Ascending aorta (tissue), 2 donors: ENCODE data around the gene PTPRN2. TPM values are rescaled to one million over a fixed set of nuclear protein-coding genes. Genes with fewer than 3 reads are reported as not detected.

Experiments
- DNase-seq, 2 donors: peaks; one replicate each; pipeline ENCODE4 v3.0.0-alpha.2; 2019; ENCODE audit warnings: low spot score in 2 of 2
- H3K27ac ChIP-seq, 2 donors: fragments of 200-600 bp; sonication (generic); one replicate each; pipeline ENCODE4 v1.5.1; 2016 to 2017; ENCODE audit warnings: mild to moderate bottlenecking in 1 of 2
- H3K27me3 ChIP-seq: fragments of 200-600 bp; sonication (generic); one replicate; pipeline ENCODE4 v1.5.1; 2017
- H3K36me3 ChIP-seq, 2 donors: fragments of 200-600 bp; sonication (generic); one replicate each; pipeline ENCODE4 v1.5.1; 2016
- H3K4me1 ChIP-seq, 2 donors: fragments of 200-600 bp; sonication (generic); one replicate each; pipeline ENCODE4 v1.5.1; 2016 to 2017; ENCODE audit warnings: mild to moderate bottlenecking in 1 of 2
- H3K4me3 ChIP-seq, 2 donors: fragments of 200-600 bp; sonication (generic); one replicate each; pipeline ENCODE4 v1.5.1; 2016 to 2017; ENCODE audit warnings: mild to moderate bottlenecking in 1 of 2
- H3K9me3 ChIP-seq, 2 donors: fragments of 200-600 bp; sonication (generic); one replicate each; pipeline ENCODE4 v1.5.1; 2016
- intact Hi-C: fragments of 100-400 bp; cut with DNase I; formaldehyde crosslinking; loops from one replicate; pipeline ENCODE4 v1.15.1; 2023
- total RNA-seq: library from RNA; depleted of rRNA; stranded (reverse); fragments of >200 nt; gene quantifications from one replicate; pipeline ENCODE4 v1.1.0, GENCODE V29; 2016
- TF ChIP-seq, protein P1 (sequence below), 3 experiments: fragments of 200-600 bp in 2 of 3; fragments of 450-650 bp in 1 of 3; sonication (generic) in 2 of 3; IDR thresholded peaks; one replicate each; pipeline ENCODE4 v1.5.1; 2016 to 2019; ENCODE audit warnings: antibody characterized with exemption in 3 of 3, mild to moderate bottlenecking in 1 of 3, moderate library complexity in 1 of 3

PTPRN2 gene
- total RNA-seq, 1 donor from 2014 or later: 7.3 TPM

- no peak overlapping the region for H3K27ac ChIP-seq
- intact Hi-C loops: no loop called here
These were observed 148.6 kb downstream of the PTPRN2 start for GRCh38 chr7:158439035-158439434.

DNA sequence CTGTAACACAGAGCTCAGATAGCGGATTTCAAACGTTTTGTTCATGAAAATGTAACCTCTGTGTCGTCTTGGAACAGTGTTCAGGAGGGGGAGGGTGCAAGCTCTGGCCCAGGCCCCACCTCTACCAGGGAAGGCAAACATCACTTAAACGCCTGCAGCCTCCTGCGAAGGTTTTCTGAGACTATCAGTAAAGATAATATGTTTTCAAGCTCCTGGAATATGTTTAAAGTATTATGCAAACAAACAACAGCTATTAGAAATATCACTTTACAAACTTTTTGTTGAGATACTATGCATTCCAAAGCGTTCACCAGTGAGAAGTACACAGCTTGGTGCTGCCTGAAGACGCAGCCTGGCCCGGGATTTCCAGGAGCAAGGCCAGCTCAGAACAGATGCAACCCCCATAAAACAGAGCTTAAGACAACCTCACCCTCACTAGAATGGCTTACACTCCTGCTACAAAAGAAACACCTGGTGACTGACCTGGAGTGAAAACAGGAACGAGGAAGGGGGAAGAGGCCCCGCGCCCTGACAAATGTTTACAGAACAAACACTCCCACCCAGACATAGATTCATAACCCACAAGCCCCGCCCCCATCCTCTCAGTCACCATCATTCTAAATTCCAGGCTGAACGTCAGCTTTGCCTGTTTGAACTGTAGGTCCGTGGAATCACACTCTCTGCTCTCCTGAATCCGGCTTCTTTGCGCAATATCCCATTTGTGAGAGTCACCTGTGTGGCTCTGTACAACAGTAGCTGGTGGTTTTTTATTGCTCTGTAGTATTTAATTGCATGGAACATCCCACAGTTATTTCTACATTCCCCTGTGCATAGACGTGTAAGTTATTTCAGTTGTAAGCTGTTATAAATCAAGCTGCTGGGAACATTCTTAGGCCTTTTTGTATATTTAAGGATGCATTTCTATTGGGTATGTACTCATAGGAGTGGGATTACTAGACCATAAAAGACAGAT lies 155.0 kb downstream of the PTPRN2 start:
- no peak for DNase-seq
- Histone ChIP-seq H3K4me1 (peaks cover 0 to 5% of the 10 kb centered on the region in 2 donors), H3K27me3 (no peaks in the 10 kb centered on the region), H3K4me3 (peak overlapping the region; percentile 11 to 21), H3K27ac (peak overlapping the region in 1 of 2 donors; percentile 33), H3K9me3 (no peaks in the 10 kb centered on the region), H3K36me3 (no peaks in the 10 kb centered on the region)
- intact Hi-C loops: no loop called here
- TF ChIP-seq, protein P1, sequence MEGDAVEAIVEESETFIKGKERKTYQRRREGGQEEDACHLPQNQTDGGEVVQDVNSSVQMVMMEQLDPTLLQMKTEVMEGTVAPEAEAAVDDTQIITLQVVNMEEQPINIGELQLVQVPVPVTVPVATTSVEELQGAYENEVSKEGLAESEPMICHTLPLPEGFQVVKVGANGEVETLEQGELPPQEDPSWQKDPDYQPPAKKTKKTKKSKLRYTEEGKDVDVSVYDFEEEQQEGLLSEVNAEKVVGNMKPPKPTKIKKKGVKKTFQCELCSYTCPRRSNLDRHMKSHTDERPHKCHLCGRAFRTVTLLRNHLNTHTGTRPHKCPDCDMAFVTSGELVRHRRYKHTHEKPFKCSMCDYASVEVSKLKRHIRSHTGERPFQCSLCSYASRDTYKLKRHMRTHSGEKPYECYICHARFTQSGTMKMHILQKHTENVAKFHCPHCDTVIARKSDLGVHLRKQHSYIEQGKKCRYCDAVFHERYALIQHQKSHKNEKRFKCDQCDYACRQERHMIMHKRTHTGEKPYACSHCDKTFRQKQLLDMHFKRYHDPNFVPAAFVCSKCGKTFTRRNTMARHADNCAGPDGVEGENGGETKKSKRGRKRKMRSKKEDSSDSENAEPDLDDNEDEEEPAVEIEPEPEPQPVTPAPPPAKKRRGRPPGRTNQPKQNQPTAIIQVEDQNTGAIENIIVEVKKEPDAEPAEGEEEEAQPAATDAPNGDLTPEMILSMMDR (IDR thresholded peaks at IDR 0.05): no peak

More at GRCh38 chr7:158439035-158439434, 148.6 kb downstream of the PTPRN2 start:
- Histone ChIP-seq H3K27me3 (no peaks in the 10 kb centered on the region), H3K36me3 (no peaks in the 10 kb centered on the region), H3K4me3 (no peak overlapping the region), H3K9me3 (no peaks in the 10 kb centered on the region), H3K4me1 (no peaks in the 10 kb centered on the region)
- TF ChIP-seq, protein P1 (IDR thresholded peaks at IDR 0.05): no peak
- DNase-seq: no peak

DNA sequence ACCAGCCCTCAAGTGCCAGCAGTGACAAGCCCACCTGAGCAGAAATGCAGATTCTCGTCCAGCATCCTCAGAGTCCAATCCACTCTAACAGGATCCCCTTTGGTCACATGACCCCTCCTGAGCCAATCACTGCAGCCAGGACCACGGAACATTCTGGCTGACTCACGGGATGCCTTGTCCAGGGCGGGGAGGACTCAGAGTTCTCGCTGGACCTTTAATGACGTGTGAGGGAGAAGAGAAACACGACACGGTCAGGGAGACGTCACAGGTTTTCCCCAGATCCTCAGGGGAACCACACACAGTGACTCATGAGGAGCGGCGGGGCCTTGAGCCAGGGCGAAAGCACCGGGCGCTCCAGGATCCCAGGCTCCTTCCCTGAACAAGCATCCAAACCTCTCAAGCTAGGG lies 155.7 kb downstream of the PTPRN2 start:
- peak overlapping the region; percentile 11 to 21 for H3K4me3 ChIP-seq
- TF ChIP-seq, protein P1 (IDR thresholded peaks at IDR 0.05): no peak
- DNase-seq: peak; percentile 66 to 84
- peaks cover 0 to 5% of the 10 kb centered on the region in 2 donors for H3K4me1 ChIP-seq
- intact Hi-C loops: no loop called here
- no peaks in the 10 kb centered on the region for H3K36me3 ChIP-seq
- no peaks in the 10 kb centered on the region for H3K27me3 ChIP-seq
- H3K9me3 ChIP-seq: no peaks in the 10 kb centered on the region
- peak overlapping the region in 1 of 2 donors; percentile 30 for H3K27ac ChIP-seq

DNA sequence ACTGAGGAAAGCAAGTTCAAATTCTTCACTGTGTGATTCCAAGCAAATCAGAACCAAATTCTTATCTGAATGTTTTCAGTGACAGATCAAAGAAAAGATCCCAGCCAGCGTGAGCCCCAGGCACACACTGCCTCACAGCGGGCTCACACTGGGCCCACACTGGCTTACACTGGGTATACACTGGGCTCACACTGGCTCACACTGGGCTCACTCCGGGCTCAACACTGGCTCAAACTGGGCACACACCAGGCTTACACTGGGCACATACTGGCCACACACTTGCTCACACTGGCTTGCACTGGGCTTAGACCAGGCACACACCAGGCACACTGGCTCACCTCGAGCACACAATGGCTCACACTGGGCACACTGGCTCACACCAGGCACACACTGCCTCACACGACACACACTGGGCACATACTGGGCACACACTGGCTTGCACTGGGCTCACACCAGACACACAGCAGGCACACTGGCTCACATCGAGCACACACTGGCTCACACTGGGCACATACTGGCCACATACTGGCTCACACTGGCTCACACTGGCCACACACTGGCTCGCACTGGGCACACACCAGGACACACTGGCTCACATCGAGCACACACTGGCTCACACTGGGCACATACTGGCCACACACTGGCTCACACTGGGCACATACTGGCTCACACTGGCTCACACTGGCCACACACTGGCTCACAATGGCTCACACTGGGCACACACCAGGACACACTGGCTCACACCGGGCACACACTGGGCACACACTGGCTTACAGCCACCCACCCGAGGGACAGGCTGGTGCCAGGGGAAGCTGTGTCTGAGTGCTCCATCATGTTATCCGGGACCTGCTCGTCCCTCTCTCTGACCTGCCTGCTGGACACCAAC lies 156.3 kb downstream of the PTPRN2 start:
- intact Hi-C loops: no loop called here
- TF ChIP-seq, protein P1 (IDR thresholded peaks at IDR 0.05): no peak

DNA sequence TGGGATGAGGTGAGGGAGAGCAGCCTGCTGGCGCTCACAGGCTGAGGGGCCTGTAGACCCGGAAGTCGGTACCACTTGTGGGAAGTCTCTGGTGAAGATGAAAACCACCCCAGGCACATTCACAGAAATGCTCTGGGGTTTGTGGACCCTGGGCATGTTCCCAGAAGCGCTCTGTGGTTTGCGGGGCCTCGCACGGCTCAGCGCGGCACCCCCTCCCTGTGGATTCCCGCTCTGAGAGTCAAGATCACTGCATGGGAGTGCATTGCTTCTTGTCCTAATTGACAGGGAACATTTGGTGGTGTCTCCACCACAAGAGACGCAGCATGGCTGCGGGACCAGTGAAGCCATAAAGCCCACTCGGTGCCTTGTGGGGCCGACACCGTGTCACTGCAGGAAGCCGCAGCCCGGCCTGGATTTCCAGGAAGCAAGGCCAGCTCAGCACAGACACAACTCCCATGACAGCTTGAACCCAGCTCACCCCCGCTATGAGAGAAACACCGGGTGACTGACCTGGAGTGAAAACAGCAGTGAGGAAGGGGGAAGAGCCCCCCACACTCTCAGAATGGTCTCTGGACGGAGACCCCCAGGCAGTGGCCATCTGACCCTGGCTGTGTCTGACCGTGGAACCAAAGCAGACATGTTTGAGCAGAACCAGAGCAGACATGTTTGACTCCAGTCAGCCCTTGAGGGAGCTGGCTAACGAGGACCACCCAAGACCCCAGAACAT lies 157.2 kb downstream of the PTPRN2 start:
- Histone ChIP-seq H3K4me3 (no peak overlapping the region), H3K9me3 (no peaks in the 10 kb centered on the region), H3K27me3 (no peaks in the 10 kb centered on the region), H3K27ac (no peak overlapping the region), H3K4me1 (peaks cover 0 to 5% of the 10 kb centered on the region in 2 donors), H3K36me3 (no peaks in the 10 kb centered on the region)
- TF ChIP-seq, protein P1 (IDR thresholded peaks at IDR 0.05): no peak
- no peak for DNase-seq
- intact Hi-C loops: no loop called here

More for the DNA sequence above, 156.3 kb downstream of the PTPRN2 start:
- no peaks in the 10 kb centered on the region for H3K9me3 ChIP-seq
- DNase-seq: no peak
- H3K4me1 ChIP-seq: peaks cover 0 to 5% of the 10 kb centered on the region in 2 donors
- H3K27ac ChIP-seq: peak overlapping the region in 1 of 2 donors; percentile 30
- H3K4me3 ChIP-seq: no peak overlapping the region
- no peaks in the 10 kb centered on the region for H3K27me3 ChIP-seq
- no peaks in the 10 kb centered on the region for H3K36me3 ChIP-seq
